ENCODE results near the gene DCAF15.

DCAF15 gene

DNA sequence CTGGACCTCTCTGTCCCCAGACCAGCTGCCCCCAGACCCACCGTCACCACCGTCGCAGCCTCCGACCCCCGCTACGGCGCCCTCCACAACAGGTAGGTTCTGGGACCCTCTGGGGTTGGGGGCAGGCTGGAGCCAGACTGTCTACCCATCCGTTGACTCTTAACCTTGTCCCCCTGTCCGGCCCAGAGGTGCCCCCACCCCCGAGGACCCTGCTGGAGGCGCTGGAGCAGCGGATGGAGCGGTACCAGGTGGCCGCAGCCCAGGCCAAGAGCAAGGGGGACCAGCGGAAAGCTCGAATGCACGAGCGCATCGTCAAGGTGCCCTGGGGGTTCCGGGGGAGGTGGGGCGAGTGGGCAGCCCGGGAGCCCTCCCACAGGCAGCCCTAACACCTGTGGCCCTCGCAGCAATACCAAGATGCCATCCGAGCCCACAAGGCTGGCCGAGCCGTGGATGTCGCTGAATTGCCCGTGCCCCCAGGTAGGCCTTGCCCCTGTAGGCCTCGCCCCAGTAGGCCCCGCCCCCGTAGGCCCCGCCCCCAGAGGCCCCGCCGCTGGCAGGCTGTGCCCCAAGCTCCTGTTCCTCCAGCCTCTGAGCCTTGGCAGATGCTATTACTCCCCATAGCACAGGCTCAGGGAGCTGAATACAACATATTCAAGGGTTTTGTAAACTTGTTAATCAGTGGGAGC is 33.4 kb upstream of the DCAF15 start:
- TF ChIP-seq CEBPB (IDR thresholded peaks at IDR 0.05) (no peak), EGR1 (IDR thresholded peaks at IDR 0.05) (no peak), FOXM1 (IDR thresholded peaks at IDR 0.05; ENCODE audit: borderline replicate concordance, low read depth) (no peak), TCF12 (IDR thresholded peaks at IDR 0.05; ENCODE audit: low read depth) (no peak), TAF1 (IDR thresholded peaks at IDR 0.05; ENCODE audit: low read depth) (no peak), NFIC (IDR thresholded peaks at IDR 0.05) (no peak), RAD21 (IDR thresholded peaks at IDR 0.05; ENCODE audit: low read depth) (no peak), TEAD4 (IDR thresholded peaks at IDR 0.05) (no peak)

DNA sequence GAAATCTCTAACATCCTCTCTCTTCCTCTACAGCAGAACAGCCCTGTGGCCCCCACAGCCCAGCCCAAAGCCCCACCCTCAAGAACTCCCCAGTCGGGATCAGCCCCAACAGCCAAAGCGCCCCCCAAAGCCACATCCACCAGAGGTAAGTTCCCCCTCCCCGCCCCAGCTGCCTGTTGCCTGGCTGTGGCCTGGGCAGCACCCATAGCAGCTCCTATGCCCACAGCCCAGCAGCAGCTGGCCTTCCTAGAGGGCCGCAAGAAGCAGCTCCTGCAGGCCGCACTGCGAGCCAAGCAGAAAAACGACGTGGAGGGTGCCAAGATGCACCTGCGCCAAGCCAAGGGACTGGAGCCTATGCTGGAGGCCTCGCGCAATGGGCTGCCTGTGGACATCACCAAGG is 31.8 kb upstream of the DCAF15 start:
- no peak for TF ChIP-seq USF1 (IDR thresholded peaks at IDR 0.05)
- TF ChIP-seq NFIC (IDR thresholded peaks at IDR 0.05), result no peak
- no peak for TF ChIP-seq EGR1 (IDR thresholded peaks at IDR 0.05)
- TF ChIP-seq EP300 (IDR thresholded peaks at IDR 0.05; ENCODE audit: borderline replicate concordance), result no peak
- TF ChIP-seq, protein P1, sequence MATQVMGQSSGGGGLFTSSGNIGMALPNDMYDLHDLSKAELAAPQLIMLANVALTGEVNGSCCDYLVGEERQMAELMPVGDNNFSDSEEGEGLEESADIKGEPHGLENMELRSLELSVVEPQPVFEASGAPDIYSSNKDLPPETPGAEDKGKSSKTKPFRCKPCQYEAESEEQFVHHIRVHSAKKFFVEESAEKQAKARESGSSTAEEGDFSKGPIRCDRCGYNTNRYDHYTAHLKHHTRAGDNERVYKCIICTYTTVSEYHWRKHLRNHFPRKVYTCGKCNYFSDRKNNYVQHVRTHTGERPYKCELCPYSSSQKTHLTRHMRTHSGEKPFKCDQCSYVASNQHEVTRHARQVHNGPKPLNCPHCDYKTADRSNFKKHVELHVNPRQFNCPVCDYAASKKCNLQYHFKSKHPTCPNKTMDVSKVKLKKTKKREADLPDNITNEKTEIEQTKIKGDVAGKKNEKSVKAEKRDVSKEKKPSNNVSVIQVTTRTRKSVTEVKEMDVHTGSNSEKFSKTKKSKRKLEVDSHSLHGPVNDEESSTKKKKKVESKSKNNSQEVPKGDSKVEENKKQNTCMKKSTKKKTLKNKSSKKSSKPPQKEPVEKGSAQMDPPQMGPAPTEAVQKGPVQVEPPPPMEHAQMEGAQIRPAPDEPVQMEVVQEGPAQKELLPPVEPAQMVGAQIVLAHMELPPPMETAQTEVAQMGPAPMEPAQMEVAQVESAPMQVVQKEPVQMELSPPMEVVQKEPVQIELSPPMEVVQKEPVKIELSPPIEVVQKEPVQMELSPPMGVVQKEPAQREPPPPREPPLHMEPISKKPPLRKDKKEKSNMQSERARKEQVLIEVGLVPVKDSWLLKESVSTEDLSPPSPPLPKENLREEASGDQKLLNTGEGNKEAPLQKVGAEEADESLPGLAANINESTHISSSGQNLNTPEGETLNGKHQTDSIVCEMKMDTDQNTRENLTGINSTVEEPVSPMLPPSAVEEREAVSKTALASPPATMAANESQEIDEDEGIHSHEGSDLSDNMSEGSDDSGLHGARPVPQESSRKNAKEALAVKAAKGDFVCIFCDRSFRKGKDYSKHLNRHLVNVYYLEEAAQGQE (IDR thresholded peaks at IDR 0.05; ENCODE audit: low read depth), result no peak
- TF ChIP-seq TEAD4 (IDR thresholded peaks at IDR 0.05), result no peak
- no peak for TF ChIP-seq ZBTB7A (IDR thresholded peaks at IDR 0.05; ENCODE audit: low read depth)
- no peak for TF ChIP-seq FOXM1 (IDR thresholded peaks at IDR 0.05; ENCODE audit: borderline replicate concordance, low read depth)
- TF ChIP-seq MAX (IDR thresholded peaks at IDR 0.05), result no peak
- no peak for TF ChIP-seq TCF12 (IDR thresholded peaks at IDR 0.05; ENCODE audit: low read depth)
- no peak for TF ChIP-seq CREB1 (IDR thresholded peaks at IDR 0.05; ENCODE audit: low read depth)
- TF ChIP-seq YY1 (IDR thresholded peaks at IDR 0.05; ENCODE audit: low read depth), result no peak
- TF ChIP-seq RAD21 (IDR thresholded peaks at IDR 0.05; ENCODE audit: low read depth), result no peak
- TF ChIP-seq TAF1 (IDR thresholded peaks at IDR 0.05; ENCODE audit: low read depth), result no peak
- no peak for TF ChIP-seq CEBPB (IDR thresholded peaks at IDR 0.05)

- peak; percentile 39; the same call in 1 of the 2 replicates for TF ChIP-seq CREB1 (IDR thresholded peaks at IDR 0.05; ENCODE audit: low read depth)
- no peak for TF ChIP-seq NFIC (IDR thresholded peaks at IDR 0.05)
- TF ChIP-seq YY1 (IDR thresholded peaks at IDR 0.05; ENCODE audit: low read depth), result peak; percentile 86
- TF ChIP-seq USF1 (IDR thresholded peaks at IDR 0.05), result peak; percentile 96
Observed at GRCh38 chr19:13920940-13921747, 31.2 kb upstream of the DCAF15 start.

GRCh38 chr19:13923194-13923987 is 28.9 kb upstream of the DCAF15 start:
- no peak for TF ChIP-seq TEAD4 (IDR thresholded peaks at IDR 0.05)
- no peak for TF ChIP-seq MAX (IDR thresholded peaks at IDR 0.05)
- no peak for TF ChIP-seq CEBPB (IDR thresholded peaks at IDR 0.05)
- TF ChIP-seq EGR1 (IDR thresholded peaks at IDR 0.05), result no peak

GRCh38 chr19:13926010-13926409 is 26.3 kb upstream of the DCAF15 start:
- TF ChIP-seq TAF1 (IDR thresholded peaks at IDR 0.05; ENCODE audit: low read depth), result no peak
- no peak for TF ChIP-seq EGR1 (IDR thresholded peaks at IDR 0.05)
- TF ChIP-seq, protein P1 (IDR thresholded peaks at IDR 0.05; ENCODE audit: low read depth), result no peak
- no peak for TF ChIP-seq CREB1 (IDR thresholded peaks at IDR 0.05; ENCODE audit: low read depth)
- TF ChIP-seq FOXM1 (IDR thresholded peaks at IDR 0.05; ENCODE audit: borderline replicate concordance, low read depth), result no peak
- no peak for TF ChIP-seq YY1 (IDR thresholded peaks at IDR 0.05; ENCODE audit: low read depth)
